Dendritic cell treated with granulocyte-macrophage colony-stimulating factor and Interleukin-4, amounts not matched to agents 40 ng/mL and 50 ng/mL, for 4 days (primary cell): ENCODE data around the gene SELPLG.

Experiments
- H3K27ac Mint-ChIP-seq: one replicate; pipeline ENCODE4 v1.8.0; 2022; ENCODE audit warnings: mild to moderate bottlenecking, mixed read lengths
- H3K27me3 Mint-ChIP-seq: one replicate; pipeline ENCODE4 v1.8.0; 2022; ENCODE audit warnings: mild to moderate bottlenecking, mixed read lengths
- H3K36me3 Mint-ChIP-seq: one replicate; pipeline ENCODE4 v1.8.0; 2022; ENCODE audit warnings: low read depth, mixed read lengths
- H3K4me1 Mint-ChIP-seq: one replicate; pipeline ENCODE4 v1.8.0; 2022; ENCODE audit warnings: low read depth, mixed read lengths
- H3K4me3 Mint-ChIP-seq: one replicate; pipeline ENCODE4 v1.8.0; 2022; ENCODE audit warnings: mild to moderate bottlenecking, moderate library complexity, mixed read lengths
- H3K9me3 Mint-ChIP-seq: one replicate; pipeline ENCODE4 v1.8.0; 2022; ENCODE audit warnings: mixed read lengths
- intact Hi-C: fragments of 100-400 bp; cut with micrococcal nuclease; formaldehyde crosslinking; loops from one replicate; pipeline ENCODE4 v1.15.0; 2022

The SELPLG gene

DNA sequence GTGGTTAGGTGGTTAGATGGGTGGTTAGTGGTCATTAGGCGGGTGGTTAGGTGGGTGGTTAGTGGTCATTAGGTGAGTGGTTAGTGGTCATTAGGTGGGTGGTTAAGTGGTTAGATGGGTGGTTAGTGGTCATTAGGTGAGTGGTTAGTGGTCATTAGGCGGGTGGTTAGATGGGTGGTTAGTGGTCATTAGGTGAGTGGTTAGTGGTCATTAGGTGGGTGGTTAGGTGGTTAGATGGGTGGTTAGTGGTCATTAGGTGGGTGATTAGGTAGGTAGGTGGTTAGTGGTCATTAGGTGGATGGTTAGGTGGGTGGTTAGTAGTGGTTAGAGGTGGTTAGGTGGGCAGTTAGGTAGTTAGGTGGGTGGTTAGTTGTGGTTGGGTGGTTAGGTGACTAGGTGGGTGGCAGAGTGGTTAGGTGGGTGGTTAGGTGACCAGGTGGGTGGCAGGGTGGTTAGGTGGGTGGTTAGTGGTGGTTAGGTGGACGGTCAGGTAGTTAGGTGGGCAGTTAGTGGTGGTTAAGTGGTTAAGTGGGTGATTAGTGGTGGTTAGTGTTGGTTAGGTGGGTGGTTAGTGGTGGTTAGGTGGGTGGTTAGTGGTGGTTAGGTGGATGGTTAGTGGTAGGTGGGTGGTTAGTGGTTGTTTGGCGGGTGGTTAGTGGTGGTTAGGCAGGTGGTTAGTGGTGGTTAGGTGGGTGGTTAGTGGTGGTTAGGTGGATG is 27.8 kb downstream of the SELPLG start:
- peaks cover 25% of the 10 kb centered on the region for H3K27me3 Mint-ChIP-seq
- H3K36me3 Mint-ChIP-seq: no peaks in the 10 kb centered on the region
- peaks cover 4% of the 10 kb centered on the region for H3K4me1 Mint-ChIP-seq
- intact Hi-C loops: no loop called here
- H3K4me3 Mint-ChIP-seq: no peak overlapping the region
- H3K27ac Mint-ChIP-seq: no peak overlapping the region
- H3K9me3 Mint-ChIP-seq: no peaks in the 10 kb centered on the region

GRCh38 chr12:108605000-108605689 is 28.5 kb downstream of the SELPLG start:
- H3K27me3 Mint-ChIP-seq: peaks cover 20% of the 10 kb centered on the region
- H3K4me1 Mint-ChIP-seq: peaks cover 4% of the 10 kb centered on the region
- no peaks in the 10 kb centered on the region for H3K9me3 Mint-ChIP-seq
- H3K4me3 Mint-ChIP-seq: no peak overlapping the region
- H3K27ac Mint-ChIP-seq: no peak overlapping the region
- intact Hi-C loops: no loop called here
- H3K36me3 Mint-ChIP-seq: no peaks in the 10 kb centered on the region

DNA sequence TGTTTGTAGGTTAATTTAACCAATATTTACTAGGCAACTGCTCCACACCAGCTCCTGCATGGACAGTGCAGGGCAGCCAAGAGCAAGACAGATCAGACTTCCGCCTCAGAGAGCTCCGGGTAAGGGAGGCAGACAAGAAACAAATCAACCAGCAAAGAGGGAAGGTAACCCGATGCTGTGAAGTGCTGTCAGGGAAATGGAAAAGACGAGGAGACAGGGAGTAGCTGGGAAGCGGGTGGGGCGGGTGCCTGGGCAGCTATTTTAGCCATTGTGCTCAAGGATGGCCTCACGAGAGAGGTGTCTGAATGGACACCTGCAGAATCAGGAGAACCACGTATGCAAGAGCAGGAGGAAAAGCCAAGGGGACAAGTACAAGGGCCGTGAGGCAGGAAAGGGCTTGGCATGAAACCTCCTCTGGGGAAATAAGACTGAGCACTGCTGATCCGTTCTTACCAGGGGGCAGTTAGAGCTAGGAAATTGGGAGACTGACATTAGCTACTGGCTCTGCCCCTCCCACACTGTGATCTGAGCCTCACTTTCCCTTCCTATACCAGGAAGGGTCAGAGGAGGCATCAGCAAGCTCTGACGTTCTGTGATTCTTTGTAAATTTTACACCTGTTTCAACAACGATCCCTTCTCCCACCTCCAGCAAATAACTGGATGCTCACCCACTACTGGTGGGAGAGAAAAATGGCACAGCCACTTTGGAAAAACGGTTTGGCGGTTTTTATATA is 29.3 kb downstream of the SELPLG start:
- Mint-ChIP-seq H3K27ac (no peak overlapping the region), H3K27me3 (peaks cover 14% of the 10 kb centered on the region), H3K4me1 (peaks cover 4% of the 10 kb centered on the region), H3K36me3 (no peaks in the 10 kb centered on the region), H3K4me3 (no peak overlapping the region), H3K9me3 (no peaks in the 10 kb centered on the region)
- intact Hi-C loops: no loop called here

DNA sequence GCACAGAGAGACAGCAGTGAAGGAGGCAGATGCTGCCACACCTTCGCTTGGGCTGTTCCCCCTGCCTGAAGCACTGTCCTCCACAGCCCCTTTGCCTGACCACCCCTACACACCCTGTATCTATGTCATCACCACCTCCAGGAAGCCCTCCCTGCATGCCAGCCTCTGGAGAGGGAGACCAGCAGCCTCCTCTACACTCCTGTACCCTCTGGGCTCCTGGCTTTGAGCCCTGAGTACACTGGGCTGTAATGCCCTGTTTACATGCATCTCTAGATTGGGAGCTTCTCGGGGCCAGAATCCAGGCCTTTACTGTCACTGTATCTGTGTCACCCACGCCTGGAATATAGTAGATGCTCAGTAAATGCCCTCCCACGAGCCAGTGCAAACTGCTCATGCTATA is 30.0 kb downstream of the SELPLG start:
- Mint-ChIP-seq H3K4me3 (no peak overlapping the region), H3K27ac (peak overlapping the region; percentile 4), H3K4me1 (peaks cover 4% of the 10 kb centered on the region), H3K36me3 (no peaks in the 10 kb centered on the region), H3K9me3 (no peaks in the 10 kb centered on the region), H3K27me3 (peaks cover 9% of the 10 kb centered on the region)
- intact Hi-C loops: no loop called here

DNA sequence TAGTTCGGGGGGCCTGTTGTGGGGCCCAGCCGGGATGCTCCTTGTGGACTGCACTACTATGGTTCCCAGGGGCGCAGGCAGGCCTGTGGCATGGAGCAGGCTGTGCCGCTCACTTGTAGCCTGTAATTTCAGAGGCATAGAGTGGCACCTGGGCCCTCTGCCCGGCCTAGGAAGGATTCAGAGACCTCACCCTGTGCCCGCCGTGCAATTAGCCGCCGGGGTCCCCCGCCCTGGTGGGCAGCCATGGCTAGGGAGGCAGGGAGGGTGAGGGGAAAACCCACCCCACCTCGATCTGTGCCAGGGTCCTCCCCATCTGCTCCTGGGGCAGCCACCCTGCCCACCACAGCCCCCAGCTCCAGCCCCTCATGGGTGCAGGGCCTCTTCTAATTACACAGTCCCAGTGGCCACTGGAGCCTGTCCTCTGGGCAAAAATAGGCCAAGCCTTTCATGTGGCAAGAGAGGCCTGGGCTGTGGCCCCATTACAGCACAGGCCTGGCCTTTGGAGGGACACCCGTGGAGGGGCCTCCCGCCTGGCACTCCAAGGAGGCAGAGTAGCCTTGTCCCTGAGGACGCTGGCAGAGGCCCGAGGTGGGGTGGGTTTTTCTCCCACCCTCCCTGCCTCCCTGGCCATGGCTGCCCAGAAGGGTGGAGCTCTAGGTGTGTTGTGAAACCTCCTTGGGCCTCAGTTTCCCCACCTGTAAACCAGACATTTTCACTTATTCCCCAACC is 30.6 kb downstream of the SELPLG start:
- H3K27ac Mint-ChIP-seq: peak overlapping the region; percentile 4
- no peaks in the 10 kb centered on the region for H3K9me3 Mint-ChIP-seq
- no peak overlapping the region for H3K4me3 Mint-ChIP-seq
- peaks cover 6% of the 10 kb centered on the region for H3K27me3 Mint-ChIP-seq
- H3K36me3 Mint-ChIP-seq: no peaks in the 10 kb centered on the region
- intact Hi-C loops: no loop called here
- H3K4me1 Mint-ChIP-seq: peaks cover 5% of the 10 kb centered on the region

DNA sequence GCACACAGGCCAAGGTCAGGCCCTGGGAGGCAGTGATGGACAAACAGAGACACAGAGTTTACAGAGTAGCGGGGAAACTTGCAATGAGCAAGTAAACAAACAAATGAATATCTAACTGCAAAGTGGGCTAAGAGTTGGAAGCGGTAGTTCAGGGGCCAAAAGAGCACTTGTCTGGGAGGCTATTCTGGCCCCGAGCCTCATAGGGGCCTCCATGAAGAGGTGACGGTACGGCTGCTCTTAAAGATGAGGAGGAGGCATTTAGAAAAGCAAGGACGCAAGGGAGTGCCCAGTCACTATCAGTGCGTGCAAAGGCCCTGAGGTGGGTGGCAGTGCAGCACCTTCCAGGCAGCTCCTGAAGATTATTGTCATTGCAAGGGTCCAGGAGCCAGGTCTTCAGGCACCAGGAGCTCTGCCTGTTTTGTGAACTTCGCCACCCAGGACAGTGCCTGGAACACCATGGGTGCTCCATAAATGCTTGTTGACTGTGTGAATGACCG is 31.4 kb downstream of the SELPLG start:
- Mint-ChIP-seq H3K9me3 (no peaks in the 10 kb centered on the region), H3K27ac (no peak overlapping the region), H3K4me3 (no peak overlapping the region), H3K4me1 (peaks cover 14% of the 10 kb centered on the region), H3K36me3 (no peaks in the 10 kb centered on the region), H3K27me3 (peaks cover 8% of the 10 kb centered on the region)
- intact Hi-C loops: no loop called here

GRCh38 chr12:108600702-108601007 is 33.0 kb downstream of the SELPLG start:
- H3K9me3 Mint-ChIP-seq: no peaks in the 10 kb centered on the region
- no peaks in the 10 kb centered on the region for H3K36me3 Mint-ChIP-seq
- no peak overlapping the region for H3K27ac Mint-ChIP-seq
- peaks cover 8% of the 10 kb centered on the region for H3K27me3 Mint-ChIP-seq
- intact Hi-C loops: no loop called here
- peaks cover 15% of the 10 kb centered on the region for H3K4me1 Mint-ChIP-seq
- H3K4me3 Mint-ChIP-seq: no peak overlapping the region

DNA sequence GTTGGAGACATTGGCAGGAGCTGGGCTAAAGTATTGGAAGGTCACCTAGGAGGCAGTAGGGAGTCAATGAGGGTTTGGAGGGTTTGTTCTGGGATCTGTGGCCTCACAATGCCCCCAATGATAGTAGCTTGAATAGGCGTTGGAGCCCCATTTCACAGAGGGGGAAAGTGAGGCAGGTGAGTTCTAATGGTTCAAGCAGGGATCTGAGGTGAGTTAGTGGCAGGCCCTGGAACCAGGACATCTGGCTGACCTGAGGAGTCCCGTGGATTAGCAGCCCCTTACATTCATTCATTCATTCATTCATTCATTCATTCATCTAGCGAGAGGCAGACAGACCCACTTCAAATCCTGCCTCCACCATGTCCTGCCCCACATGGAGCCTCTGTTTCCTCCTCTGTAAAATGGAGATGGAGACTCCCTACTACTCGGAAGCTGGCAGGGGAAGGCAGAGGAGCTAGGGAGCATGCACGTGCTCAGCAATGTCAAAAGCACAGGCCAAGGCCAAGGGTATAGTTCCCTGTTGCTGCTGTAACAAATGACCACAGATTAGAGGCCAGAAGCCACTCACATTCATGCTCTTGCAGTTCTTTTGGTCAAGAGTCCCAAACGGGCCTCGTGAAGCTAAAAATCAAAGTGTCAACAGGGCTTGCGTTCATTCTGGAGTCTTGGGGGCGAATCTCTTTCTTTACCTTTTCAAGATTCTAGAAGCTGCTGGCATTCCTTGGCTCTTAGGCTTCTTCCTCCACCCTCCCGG is 33.6 kb downstream of the SELPLG start:
- peaks cover 8% of the 10 kb centered on the region for H3K27me3 Mint-ChIP-seq
- no peak overlapping the region for H3K27ac Mint-ChIP-seq
- no peaks in the 10 kb centered on the region for H3K36me3 Mint-ChIP-seq
- H3K9me3 Mint-ChIP-seq: no peaks in the 10 kb centered on the region
- peaks cover 11% of the 10 kb centered on the region for H3K4me1 Mint-ChIP-seq
- H3K4me3 Mint-ChIP-seq: no peak overlapping the region
- intact Hi-C loops: no loop called here

GRCh38 chr12:108599541-108599940 is 34.2 kb downstream of the SELPLG start:
- Mint-ChIP-seq H3K27ac (no peak overlapping the region), H3K4me3 (no peak overlapping the region), H3K4me1 (peaks cover 11% of the 10 kb centered on the region), H3K9me3 (no peaks in the 10 kb centered on the region), H3K27me3 (peaks cover 6% of the 10 kb centered on the region), H3K36me3 (no peaks in the 10 kb centered on the region)
- intact Hi-C loops: no loop called here

DNA sequence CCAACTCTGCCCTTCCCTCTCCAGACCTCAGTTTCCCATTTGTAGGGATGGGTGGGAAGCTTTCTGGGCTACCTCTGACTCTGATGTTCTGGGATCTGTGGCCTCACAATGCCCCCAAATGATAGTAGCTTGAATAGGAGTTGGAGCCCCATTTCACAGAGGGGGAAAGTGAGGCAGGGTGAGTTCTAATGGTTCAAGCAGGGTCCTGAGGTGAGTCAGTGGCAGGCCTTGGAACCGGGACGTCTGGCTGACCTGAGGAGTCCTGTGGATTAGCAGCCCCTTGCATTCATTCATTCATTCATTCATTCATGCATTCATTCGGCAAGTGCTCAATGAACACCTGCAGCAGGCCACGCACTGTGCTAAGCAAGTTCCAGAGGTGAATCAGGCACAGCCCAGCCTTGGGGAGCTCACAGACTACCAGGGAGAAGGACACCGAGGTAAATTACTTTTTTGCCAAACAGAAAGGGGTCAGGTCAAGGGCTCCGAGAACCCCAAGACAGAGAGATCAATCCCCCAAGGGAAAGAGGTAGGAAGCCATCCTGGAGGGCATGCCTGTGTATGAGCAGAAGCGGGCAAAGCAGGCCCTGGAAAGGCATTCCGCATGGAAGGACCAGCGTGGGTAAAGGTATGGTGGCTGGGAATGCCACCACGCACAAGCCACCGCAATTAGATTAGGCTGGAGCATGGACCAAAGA is 35.0 kb downstream of the SELPLG start:
- H3K4me3 Mint-ChIP-seq: no peak overlapping the region
- no peaks in the 10 kb centered on the region for H3K36me3 Mint-ChIP-seq
- intact Hi-C loops: no loop called here
- H3K9me3 Mint-ChIP-seq: no peaks in the 10 kb centered on the region
- peaks cover 11% of the 10 kb centered on the region for H3K4me1 Mint-ChIP-seq
- no peak overlapping the region for H3K27ac Mint-ChIP-seq
- peaks cover 6% of the 10 kb centered on the region for H3K27me3 Mint-ChIP-seq

GRCh38 chr12:108597559-108598471 is 35.9 kb downstream of the SELPLG start, which contains the start of gene TMEM119:
Gene TMEM119, minus strand, starts transcription at chr12:108598084. Its CDS starts 5,701 bp downstream, at chr12:108592383.
- H3K36me3 Mint-ChIP-seq: no peaks in the 10 kb centered on the region
- H3K27ac Mint-ChIP-seq: no peak within 1 kb of the TSS
- no peak within 1 kb of the TSS for H3K4me3 Mint-ChIP-seq
- H3K27me3 Mint-ChIP-seq: peaks cover 6% of the 10 kb centered on the region
- H3K9me3 Mint-ChIP-seq: no peaks in the 10 kb centered on the region
- intact Hi-C loops: no loop called here
- H3K4me1 Mint-ChIP-seq: peaks cover 11% of the 10 kb centered on the region

- intact Hi-C loops: no loop called here
- no peak overlapping the region for H3K27ac Mint-ChIP-seq
- no peaks in the 10 kb centered on the region for H3K9me3 Mint-ChIP-seq
- no peak overlapping the region for H3K4me3 Mint-ChIP-seq
- H3K27me3 Mint-ChIP-seq: peaks cover 6% of the 10 kb centered on the region
- no peaks in the 10 kb centered on the region for H3K36me3 Mint-ChIP-seq
- H3K4me1 Mint-ChIP-seq: peaks cover 11% of the 10 kb centered on the region
Measured at GRCh38 chr12:108596854-108597558, 36.7 kb downstream of the SELPLG start.
